Measurements from ENCODE around the gene BEND3. TPM values are rescaled to one million over a fixed set of nuclear protein-coding genes. Genes with fewer than 3 reads are reported as not detected.
"Not testable (repeated sequence)": the region's sequence is repeated elsewhere in the genome, so short reads cannot be mapped to it uniquely, and the experiment has no call there.

Gene BEND3
- total RNA-seq, 1 donor, result 1.5 TPM

- Histone ChIP-seq H3K4me3 (ENCODE audit: low read length) (no peak overlapping the region), H3K27me3 (ENCODE audit: insufficient read depth, low read length) (no peaks in the 10 kb centered on the region), H3K9me3 (ENCODE audit: low read depth, low read length) (no peaks in the 10 kb centered on the region), H3K4me1 (ENCODE audit: insufficient read depth, low read length) (peaks cover 13% of the 10 kb centered on the region)
Measured at GRCh38 chr6:107057679-107058078, 57.6 kb downstream of the BEND3 start.

- Histone ChIP-seq H3K4me1 (ENCODE audit: insufficient read depth, low read length) (peaks cover 11% of the 10 kb centered on the region), H3K4me3 (ENCODE audit: low read length) (no peak overlapping the region), H3K27me3 (ENCODE audit: insufficient read depth, low read length) (no peaks in the 10 kb centered on the region), H3K9me3 (ENCODE audit: low read depth, low read length) (no peaks in the 10 kb centered on the region)
Measured at GRCh38 chr6:107056796-107057195, 58.5 kb downstream of the BEND3 start.

GRCh38 chr6:107047807-107048206 lies 67.5 kb downstream of the BEND3 start:
- no peaks in the 10 kb centered on the region for H3K27me3 ChIP-seq (ENCODE audit: insufficient read depth, low read length)
- no peaks in the 10 kb centered on the region for H3K4me1 ChIP-seq (ENCODE audit: insufficient read depth, low read length)
- H3K4me3 ChIP-seq (ENCODE audit: low read length), result no peak overlapping the region
- no peaks in the 10 kb centered on the region for H3K9me3 ChIP-seq (ENCODE audit: low read depth, low read length)

- no peaks in the 10 kb centered on the region for H3K9me3 ChIP-seq (ENCODE audit: low read depth, low read length)
- H3K4me3 ChIP-seq (ENCODE audit: low read length), result no peak overlapping the region
- no peaks in the 10 kb centered on the region for H3K27me3 ChIP-seq (ENCODE audit: insufficient read depth, low read length)
- no peaks in the 10 kb centered on the region for H3K4me1 ChIP-seq (ENCODE audit: insufficient read depth, low read length)
Measured at GRCh38 chr6:107045826-107046675, 69.3 kb downstream of the BEND3 start.

- peaks cover 4% of the 10 kb centered on the region for H3K4me1 ChIP-seq (ENCODE audit: insufficient read depth, low read length)
- H3K4me3 ChIP-seq (ENCODE audit: low read length), result no peak overlapping the region
- H3K27me3 ChIP-seq (ENCODE audit: insufficient read depth, low read length), result no peaks in the 10 kb centered on the region
- H3K9me3 ChIP-seq (ENCODE audit: low read depth, low read length), result no peaks in the 10 kb centered on the region
Measured at GRCh38 chr6:107033126-107033525, 82.2 kb downstream of the BEND3 start.

- Histone ChIP-seq H3K9me3 (ENCODE audit: low read depth, low read length) (no peaks in the 10 kb centered on the region), H3K4me3 (ENCODE audit: low read length) (no peak overlapping the region), H3K4me1 (ENCODE audit: insufficient read depth, low read length) (peaks cover 4% of the 10 kb centered on the region), H3K27me3 (ENCODE audit: insufficient read depth, low read length) (no peaks in the 10 kb centered on the region)
Measured at GRCh38 chr6:107032051-107032450, 83.3 kb downstream of the BEND3 start.

- Histone ChIP-seq H3K9me3 (ENCODE audit: low read depth, low read length) (no peaks in the 10 kb centered on the region), H3K4me1 (ENCODE audit: insufficient read depth, low read length) (peaks cover 4% of the 10 kb centered on the region), H3K4me3 (ENCODE audit: low read length) (no peak overlapping the region), H3K27me3 (ENCODE audit: insufficient read depth, low read length) (no peaks in the 10 kb centered on the region)
Measured at GRCh38 chr6:107030151-107030550, 85.2 kb downstream of the BEND3 start.

- Histone ChIP-seq H3K4me3 (ENCODE audit: low read length) (no peak overlapping the region), H3K9me3 (ENCODE audit: low read depth, low read length) (no peaks in the 10 kb centered on the region), H3K4me1 (ENCODE audit: insufficient read depth, low read length) (peaks cover 4% of the 10 kb centered on the region), H3K27me3 (ENCODE audit: insufficient read depth, low read length) (no peaks in the 10 kb centered on the region)
Measured at GRCh38 chr6:107026965-107027364, 88.3 kb downstream of the BEND3 start.

GRCh38 chr6:107021446-107022185 lies 93.7 kb downstream of the BEND3 start:
- Histone ChIP-seq H3K27me3 (ENCODE audit: insufficient read depth, low read length) (no peaks in the 10 kb centered on the region), H3K4me1 (ENCODE audit: insufficient read depth, low read length) (no peaks in the 10 kb centered on the region), H3K4me3 (ENCODE audit: low read length) (no peak overlapping the region), H3K9me3 (ENCODE audit: low read depth, low read length) (no peaks in the 10 kb centered on the region)

GRCh38 chr6:107020239-107020638 lies 95.1 kb downstream of the BEND3 start:
- Histone ChIP-seq H3K4me3 (ENCODE audit: low read length) (no peak overlapping the region), H3K27me3 (ENCODE audit: insufficient read depth, low read length) (no peaks in the 10 kb centered on the region), H3K9me3 (ENCODE audit: low read depth, low read length) (no peaks in the 10 kb centered on the region), H3K4me1 (ENCODE audit: insufficient read depth, low read length) (no peaks in the 10 kb centered on the region)

- not testable (repeated sequence) for H3K9me3 ChIP-seq (ENCODE audit: low read depth, low read length); H3K27me3 ChIP-seq (ENCODE audit: insufficient read depth, low read length); H3K4me1 ChIP-seq (ENCODE audit: insufficient read depth, low read length); H3K4me3 ChIP-seq (ENCODE audit: low read length)
Measured at GRCh38 chr6:107019628-107020027, 95.7 kb downstream of the BEND3 start.

- Histone ChIP-seq H3K4me1 (ENCODE audit: insufficient read depth, low read length) (no peaks in the 10 kb centered on the region), H3K9me3 (ENCODE audit: low read depth, low read length) (no peaks in the 10 kb centered on the region), H3K4me3 (ENCODE audit: low read length) (no peak overlapping the region), H3K27me3 (ENCODE audit: insufficient read depth, low read length) (no peaks in the 10 kb centered on the region)
Measured at GRCh38 chr6:107019047-107019446, 96.3 kb downstream of the BEND3 start.

Other genes with a start within 250 kb of the BEND3 start
- gene CD24, start 140.8 kb downstream of the BEND3 start, total RNA-seq, result 2.4 TPM
- 22.7 TPM for gene MTRES1, start 87.3 kb downstream of the BEND3 start, total RNA-seq